H1 (cell line): ENCODE measurements around the gene R3HDM4. TPM values are rescaled to one million over a fixed set of nuclear protein-coding genes. Genes with fewer than 3 reads are reported as not detected.
A peak's percentile ranks its signal among the peaks of the same experiment; 100 is the strongest.

ENCODE experiments used
- CTCF ChIA-PET: fragments of 300-600 bp; sonication (Branson Sonifier 250); formaldehyde crosslinking; loops from one replicate; lab custom pipeline; 2021; ENCODE audit not compliant: partially characterized antibody; lab: Charles Lee
- POLR2A ChIA-PET: fragments of 300-600 bp; sonication (Branson Sonifier 250); formaldehyde crosslinking; loops from one replicate; lab custom pipeline; 2021; ENCODE audit warnings: inconsistent platforms; ENCODE audit not compliant: partially characterized antibody; lab: Charles Lee
- DNase-seq, 2 experiments: peaks; one replicate each; pipeline versions ENCODE4 v3.0.0 to v3.0.0-alpha.2; 2010 to 2022; ENCODE audit warnings: low spot score in 2 of 2, low read depth in 1 of 2, mixed read lengths in 1 of 2
- FAIRE-seq: peaks from 2 replicates; lab custom pipeline; 2011; peaks lifted over from hg19 to GRCh38; lab: Jason Lieb, UNC
- H2AFZ ChIP-seq: 2 replicates; pipeline ENCODE4 v1.8.1; 2012; ENCODE audit warnings: low read length, inconsistent platforms
- H2AK5ac ChIP-seq: 2 replicates; pipeline ENCODE4 v1.6.1; 2013; ENCODE audit warnings: low read depth, low read length
- H2BK120ac ChIP-seq: replicated peaks from 2 replicates; pipeline ENCODE3; 2013; ENCODE audit warnings: low read depth, low read length, inconsistent platforms
- H2BK12ac ChIP-seq: 2 replicates; pipeline ENCODE4 v1.6.1; 2013; ENCODE audit warnings: low read depth, low read length
- H2BK15ac ChIP-seq: 2 replicates; pipeline ENCODE4 v1.6.1; 2013; ENCODE audit warnings: low read length
- H2BK20ac ChIP-seq: 2 replicates; pipeline ENCODE4 v1.6.1; 2013; ENCODE audit warnings: low read length
- H2BK5ac ChIP-seq: 2 replicates; pipeline ENCODE4 v1.6.1; 2013; ENCODE audit warnings: low read depth, low read length
- H3K14ac ChIP-seq: 2 replicates; pipeline ENCODE4 v1.6.1; 2013; ENCODE audit warnings: inconsistent platforms; ENCODE audit not compliant: insufficient read length
- H3K18ac ChIP-seq: 2 replicates; pipeline ENCODE4 v1.6.1; 2013; ENCODE audit warnings: low read length; ENCODE audit errors: extremely low read depth
- H3K23ac ChIP-seq: 2 replicates; pipeline ENCODE4 v1.6.1; 2013; ENCODE audit warnings: inconsistent platforms; ENCODE audit not compliant: insufficient read length
- H3K23me2 ChIP-seq: 2 replicates; pipeline ENCODE4 v1.6.1; 2013; ENCODE audit warnings: low read depth, low read length
- H3K27ac ChIP-seq: 2 replicates; pipeline ENCODE4 v1.6.1; 2011; ENCODE audit warnings: low read depth, low read length, inconsistent platforms
- H3K27me3 ChIP-seq, 4 experiments: replicated peaks in 1 of 4; 1 replicate in 1 of 4; 2 replicates in 3 of 4; pipeline versions ENCODE4 v1.6.1 to v1.8.1; 2011 to 2013; ENCODE audit warnings: low read length in 3 of 4, mild to moderate bottlenecking in 3 of 4, inconsistent platforms in 2 of 4, mixed read lengths in 2 of 4, moderate library complexity in 1 of 4; ENCODE audit not compliant: control insufficient read depth in 3 of 4, insufficient read depth in 3 of 4; ENCODE audit errors: extremely low read depth in 1 of 4
- H3K36me3 ChIP-seq, 4 experiments: 2 replicates each; pipeline versions ENCODE4 v1.6.1 to v1.8.1; 2011 to 2013; ENCODE audit warnings: mild to moderate bottlenecking in 4 of 4, low read length in 3 of 4, moderate library complexity in 2 of 4, control low read depth in 1 of 4, inconsistent platforms in 1 of 4; ENCODE audit not compliant: insufficient read depth in 4 of 4, control insufficient read depth in 2 of 4
- H3K4ac ChIP-seq: replicated peaks from 2 replicates; pipeline ENCODE3; 2013; ENCODE audit warnings: low read length, low read depth, mixed read lengths, inconsistent platforms; ENCODE audit not compliant: insufficient read length
- H3K4me1 ChIP-seq, 4 experiments: replicated peaks in 1 of 4; 1 replicate in 1 of 4; 2 replicates in 3 of 4; pipeline versions ENCODE4 v1.6.1 to v1.8.1; 2011 to 2013; ENCODE audit warnings: low read length in 3 of 4, inconsistent platforms in 2 of 4, mixed read lengths in 1 of 4; ENCODE audit not compliant: insufficient read depth in 4 of 4, control insufficient read depth in 3 of 4
- H3K4me2 ChIP-seq, 2 experiments: 2 replicates each; pipeline versions ENCODE4 v1.6.1 to v1.8.1; 2011 to 2013; ENCODE audit warnings: low read depth in 2 of 2, low read length in 2 of 2, control low read depth in 1 of 2, inconsistent platforms in 1 of 2, mild to moderate bottlenecking in 1 of 2; ENCODE audit not compliant: insufficient read depth in 1 of 2
- H3K4me3 ChIP-seq, 4 experiments: fragments of 200-600, 300-600 bp in 1 of 4; sonication (generic), shearing (Covaris generic), sonication (Bioruptor Twin) in 1 of 4; 2 replicates each; pipeline versions ENCODE4 v1.5.1 to v1.8.1; 2011 to 2016; ENCODE audit warnings: low read length in 4 of 4, low read depth in 3 of 4, control low read depth in 2 of 4, inconsistent platforms in 2 of 4, mild to moderate bottlenecking in 2 of 4, mixed read lengths in 1 of 4, moderate library complexity in 1 of 4; ENCODE audit not compliant: insufficient read depth in 2 of 4; ENCODE audit errors: extremely low read depth in 1 of 4
- H3K56ac ChIP-seq: replicated peaks from 2 replicates; pipeline ENCODE3; 2013; ENCODE audit warnings: low read depth, mild to moderate bottlenecking, mixed read lengths, low read length, inconsistent platforms; ENCODE audit not compliant: insufficient read length
- H3K79me1 ChIP-seq: 2 replicates; pipeline ENCODE4 v1.6.1; 2013; ENCODE audit warnings: low read depth, low read length, control low read depth
- H3K79me2 ChIP-seq, 2 experiments: 2 replicates each; pipeline versions ENCODE4 v1.6.1 to v1.8.1; 2012 to 2013; ENCODE audit warnings: low read length in 2 of 2, mild to moderate bottlenecking in 2 of 2, inconsistent platforms in 1 of 2; ENCODE audit not compliant: insufficient read depth in 2 of 2, control insufficient read depth in 1 of 2
- H3K9ac ChIP-seq, 4 experiments: replicated peaks in 1 of 4; 1 replicate in 1 of 4; 2 replicates in 3 of 4; pipeline versions ENCODE4 v1.6.1 to v1.8.1; 2011 to 2013; ENCODE audit warnings: low read depth in 3 of 4, low read length in 3 of 4, control low read depth in 2 of 4, mild to moderate bottlenecking in 2 of 4, moderate library complexity in 2 of 4, inconsistent platforms in 1 of 4; ENCODE audit errors: extremely low read depth in 1 of 4
- H3K9me3 ChIP-seq, 2 experiments: 2 replicates each; pipeline versions ENCODE4 v1.6.1 to v1.8.1; 2012 to 2013; ENCODE audit warnings: mild to moderate bottlenecking in 2 of 2, moderate library complexity in 2 of 2, control low read depth in 1 of 2, inconsistent platforms in 1 of 2, low read depth in 1 of 2, low read length in 1 of 2, mixed read lengths in 1 of 2; ENCODE audit not compliant: insufficient read depth in 2 of 2
- H4K20me1 ChIP-seq, 2 experiments: replicated peaks in 1 of 2; 2 replicates each; pipeline versions ENCODE3 to v1.8.1; 2011 to 2013; ENCODE audit warnings: inconsistent platforms in 2 of 2, low read length in 2 of 2, mild to moderate bottlenecking in 1 of 2; ENCODE audit not compliant: insufficient read depth in 2 of 2, control insufficient read depth in 1 of 2
- H4K5ac ChIP-seq: 2 replicates; pipeline ENCODE4 v1.6.1; 2013; ENCODE audit warnings: low read length, low read depth, mixed read lengths, inconsistent platforms; ENCODE audit not compliant: insufficient read length
- H4K8ac ChIP-seq: 2 replicates; pipeline ENCODE4 v1.8.0; 2013; ENCODE audit warnings: mild to moderate bottlenecking, moderate library complexity, low read length, inconsistent platforms; ENCODE audit not compliant: insufficient read depth; ENCODE audit errors: extremely low read depth
- H4K91ac ChIP-seq: replicated peaks from 2 replicates; pipeline ENCODE3; 2013; ENCODE audit warnings: low read length, mixed read lengths, inconsistent platforms; ENCODE audit not compliant: insufficient read length
- BRCA1 ChIP-seq: IDR thresholded peaks from 2 replicates; pipeline ENCODE4 v1.6.1; 2012; ENCODE audit warnings: low read depth, low read length, improper control_type of control experiment
- CTBP2 ChIP-seq: IDR thresholded peaks from 2 replicates; pipeline ENCODE4 v1.7.0; 2011; ENCODE audit warnings: borderline replicate concordance, mild to moderate bottlenecking, moderate library complexity, mixed read lengths, low read length; ENCODE audit not compliant: insufficient read depth, insufficient read length
- GTF2F1 ChIP-seq: IDR thresholded peaks from 2 replicates; pipeline ENCODE4 v1.6.1; 2012; ENCODE audit warnings: low read depth, low read length, improper control_type of control experiment, borderline replicate concordance
- SAP30 ChIP-seq: fragments of 300-600 bp; sonication (generic); IDR thresholded peaks from 2 replicates; pipeline ENCODE4 v1.7.1; 2012; ENCODE audit warnings: low read length, moderate library complexity, mild to moderate bottlenecking, inconsistent platforms; ENCODE audit not compliant: insufficient read depth, insufficient replicate concordance
- SIRT6 ChIP-seq: IDR thresholded peaks from one replicate; pipeline ENCODE4 v1.7.1; 2012; ENCODE audit warnings: low read length, inconsistent platforms
- SP1 ChIP-seq: IDR thresholded peaks from 2 replicates; pipeline ENCODE4 v1.6.1; 2011; ENCODE audit warnings: low read depth, low read length
- TAF1 ChIP-seq: IDR thresholded peaks from 2 replicates; pipeline ENCODE4 v1.6.1; 2011; ENCODE audit warnings: mild to moderate bottlenecking, low read depth, low read length
- ZNF274 ChIP-seq: IDR thresholded peaks from 2 replicates; pipeline ENCODE4 v1.7.0; 2012; ENCODE audit warnings: low read length, borderline replicate concordance; ENCODE audit errors: extremely low read depth
- WGBS, 2 experiments: shearing (Covaris generic) in 1 of 2; methylation state at CpG; one replicate each; pipeline versions ENCODE4 v1.1.6 to v1.1.7; 2013 to 2015; ENCODE audit warnings: low lambda C conversion rate in 2 of 2, mixed read lengths in 2 of 2, inconsistent platforms in 1 of 2, low coverage in 1 of 2, missing lambda C conversion rate in 1 of 2; ENCODE audit not compliant: insufficient replicate concordance in 2 of 2, insufficient coverage in 1 of 2, insufficient read length in 1 of 2; ENCODE audit errors: extremely low coverage in 1 of 2, missing lambda C conversion rate in 1 of 2; 5-methylcytosine and 5-hydroxymethylcytosine counted together
- polyA plus RNA-seq, 7 experiments: library from polyadenylated mRNA; depleted of rRNA in 3 of 7; stranded (reverse) in 5 of 7; unstranded in 2 of 7; fragments of >200 nt in 5 of 7; fragments of 200-250 nt in 2 of 7; gene quantifications; 1 replicate in 5 of 7; 2 replicates in 1 of 7; 4 replicates in 1 of 7; pipeline versions ENCODE4 v1.2.1 to v1.2.3, GENCODE V29; 2011 to 2013; ENCODE audit warnings: missing spikeins in 2 of 7, mixed read lengths in 2 of 7
- total RNA-seq: library from RNA; stranded (reverse); fragmentation: NEBNext Ultra II Directional; extraction: Animal tissue kit (Norgen Biotek cat#: 25700); gene quantifications from 2 replicates; pipeline ENCODE4 v1.2.1, GENCODE V29; 2021

R3HDM4 gene
- total and polyA plus RNA-seq, 2 of the 8 experiments (the other 6 are each of a cell fraction or from before 2014, with no cell fraction given) = 76.8 to 102 TPM

GRCh38 chr19:901216-902092 is 11.6 kb downstream of the R3HDM4 start:
- Histone ChIP-seq H3K14ac (no peak overlapping the region), H3K36me3 (peaks cover 0 to 13% (median 2%) of the 10 kb centered on the region in 4 experiments; a peak in 2 of 8 replicates), H3K18ac (no peak overlapping the region), H3K79me1 (no peaks in the 10 kb centered on the region; the same call in 1 of the 2 replicates), H3K79me2 (peaks cover 0 to 13% of the 10 kb centered on the region in 2 experiments; a peak in 2 of 4 replicates), H3K23me2 (peaks cover 3% of the 10 kb centered on the region; the same call in 1 of the 2 replicates), H2AK5ac (no peak overlapping the region), H3K56ac (no peak overlapping the region), H2BK120ac (no peak overlapping the region), H3K27me3 (no peaks in the 10 kb centered on the region), H4K91ac (no peak overlapping the region), H2BK5ac (no peak overlapping the region; the same call in 1 of the 2 replicates), H3K4me1 (peaks cover 0 to 8% (median 4%) of the 10 kb centered on the region in 4 experiments; a peak in 4 of 7 replicates), H3K9ac (no peak overlapping the region), H4K5ac (no peak overlapping the region), H4K20me1 (peaks cover 13 to 28% of the 10 kb centered on the region in 2 experiments), H2AFZ (no peak overlapping the region), H2BK12ac (no peak overlapping the region), H2BK20ac (no peak overlapping the region), H3K4ac (no peak overlapping the region), H3K27ac (no peak overlapping the region; the same call in 1 of the 2 replicates), H3K4me3 (no peak overlapping the region), H3K4me2 (no peak overlapping the region), H4K8ac (0 out of 2 replicates have a peak overlapping the region, but pooled peaks have one; percentile 38), H3K9me3 (no peaks in the 10 kb centered on the region), H2BK15ac (no peak overlapping the region), H3K23ac (no peak overlapping the region)
- DNase-seq (no peak), FAIRE-seq (no peak)
- WGBS, 2 experiments = 83% methylated on average over 14 of the region's 27 CpGs; no CpG with 5 or more reads in 1 of the 2 experiments
- ChIA-PET CTCF (interaction anchor here (1.1 to 2.2 kb wide), 5 partner anchors 8 to 131 kb away, joined by 3 to 8 read pairs (median 6); partner anchors contain the start of genes MED16 and RNU6-9), POLR2A (interaction anchor here (1.2 to 1.4 kb wide), 2 partner anchors 28 to 63 kb away, joined by 3 read pairs; no protein-coding TSS in a partner anchor)
- TF ChIP-seq SP1 = no peak
- TF ChIP-seq GTF2F1 = no peak
- TF ChIP-seq SIRT6 = no peak
- no peak for TF ChIP-seq BRCA1
- no peak for TF ChIP-seq CTBP2
- no peak for TF ChIP-seq ZNF274
- no peak for TF ChIP-seq TAF1
- no peak for TF ChIP-seq SAP30
